HG02623 (cell line): ENCODE measurements around the gene NET1.
"Not testable (repeated sequence)": the region's sequence is repeated elsewhere in the genome, so short reads cannot be mapped to it uniquely, and the experiment has no call there.

ENCODE experiments used
- ATAC-seq: cut with Tn5 transposase; IDR thresholded peaks from one replicate; pipeline ENCODE4 v1.9.1; 2021; ENCODE audit warnings: moderate library complexity; ENCODE audit not compliant: unreplicated experiment

The NET1 gene

GRCh38 chr10:5412277-5412941, at the start of gene NET1:
Gene NET1, plus strand, starts transcription at chr10:5412557. Its CDS starts 136 bp downstream, at chr10:5412693.
- ATAC-seq, result peak; percentile 98

GRCh38 chr10:5362873-5363272, 49.5 kb upstream of the NET1 start:
- no peak for ATAC-seq

- ATAC-seq, result no peak
These were observed 48.0 kb upstream of the NET1 start for GRCh38 chr10:5364374-5364773.

GRCh38 chr10:5364890-5365338, 47.4 kb upstream of the NET1 start, which contains the start of gene UCN3:
Gene UCN3, plus strand, starts transcription at chr10:5364966. Its CDS starts 8,755 bp downstream, at chr10:5373721.
- no peak for ATAC-seq

GRCh38 chr10:5365928-5366327, 46.4 kb upstream of the NET1 start:
- ATAC-seq, result no peak

GRCh38 chr10:5369362-5370158, 42.8 kb upstream of the NET1 start:
- no peak for ATAC-seq

GRCh38 chr10:5370493-5371352, 41.6 kb upstream of the NET1 start:
- no peak for ATAC-seq

GRCh38 chr10:5373307-5373706, 39.0 kb upstream of the NET1 start:
- no peak for ATAC-seq

GRCh38 chr10:5373891-5374611, 38.3 kb upstream of the NET1 start:
- ATAC-seq, result no peak

GRCh38 chr10:5376450-5376849, 35.9 kb upstream of the NET1 start:
- ATAC-seq, result no peak

GRCh38 chr10:5379202-5379601, 33.2 kb upstream of the NET1 start:
- not testable (repeated sequence) for ATAC-seq

- not testable (repeated sequence) for ATAC-seq
These were observed 32.0 kb upstream of the NET1 start for GRCh38 chr10:5380395-5380794.

GRCh38 chr10:5381187-5381586, 31.2 kb upstream of the NET1 start:
- no peak for ATAC-seq

GRCh38 chr10:5385224-5385623, 27.1 kb upstream of the NET1 start:
- ATAC-seq, result no peak

GRCh38 chr10:5387169-5387568, 25.2 kb upstream of the NET1 start:
- no peak for ATAC-seq

- ATAC-seq, result no peak
These were observed 21.7 kb upstream of the NET1 start for GRCh38 chr10:5390607-5391205.

- no peak for ATAC-seq
These were observed 20.6 kb upstream of the NET1 start for GRCh38 chr10:5391790-5392189.

GRCh38 chr10:5393529-5393928, 18.8 kb upstream of the NET1 start:
- ATAC-seq, result no peak

- ATAC-seq, result no peak
These were observed 17.2 kb upstream of the NET1 start for GRCh38 chr10:5395168-5395567.
